Neuronal stem cell (in vitro differentiated cells): Measurements from ENCODE around the gene GPSM1.
A peak's percentile ranks its signal among the peaks of the same experiment; 100 is the strongest.

ENCODE experiments used
- DNase-seq: peaks from one replicate; pipeline ENCODE4 v3.0.0-alpha.2; 2013; ENCODE audit warnings: low spot score
- H2AFZ ChIP-seq: one replicate; pipeline ENCODE4 v1.6.1; 2013; ENCODE audit warnings: mild to moderate bottlenecking, low read length, inconsistent platforms
- H2AK5ac ChIP-seq: 2 replicates; pipeline ENCODE4 v1.6.1; 2013; ENCODE audit warnings: low read depth, mild to moderate bottlenecking, inconsistent platforms, low read length, moderate library complexity, mixed read lengths
- H2BK120ac ChIP-seq: 2 replicates; pipeline ENCODE4 v1.6.1; 2013; ENCODE audit warnings: low read depth, mild to moderate bottlenecking, inconsistent platforms, low read length, moderate library complexity, mixed read lengths
- H2BK12ac ChIP-seq: one replicate; pipeline ENCODE4 v1.6.1; 2013; ENCODE audit warnings: low read length, inconsistent platforms
- H2BK15ac ChIP-seq: 2 replicates; pipeline ENCODE4 v1.6.1; 2013; ENCODE audit warnings: mild to moderate bottlenecking, low read length, inconsistent platforms, mixed read lengths
- H2BK5ac ChIP-seq: one replicate; pipeline ENCODE4 v1.6.1; 2013; ENCODE audit warnings: inconsistent platforms, mild to moderate bottlenecking, low read length, moderate library complexity
- H3K14ac ChIP-seq: one replicate; pipeline ENCODE4 v1.6.1; 2013; ENCODE audit warnings: low read length, inconsistent platforms
- H3K18ac ChIP-seq: 2 replicates; pipeline ENCODE4 v1.6.1; 2013; ENCODE audit warnings: low read length, inconsistent platforms
- H3K23ac ChIP-seq: 2 replicates; pipeline ENCODE4 v1.6.1; 2013; ENCODE audit warnings: low read depth, mild to moderate bottlenecking, mixed read lengths, low read length, inconsistent platforms; ENCODE audit not compliant: poor library complexity
- H3K27ac ChIP-seq: replicated peaks from 3 replicates; pipeline ENCODE4 v1.5.1; 2013; ENCODE audit warnings: low read length, inconsistent platforms
- H3K27me3 ChIP-seq, 3 experiments: 2 replicates each; pipeline ENCODE4 v1.6.1; 2013; ENCODE audit warnings: low read length in 3 of 3, mild to moderate bottlenecking in 2 of 3, inconsistent platforms in 1 of 3, low read depth in 1 of 3, mixed read lengths in 1 of 3, moderate library complexity in 1 of 3; ENCODE audit not compliant: control insufficient read depth in 3 of 3, insufficient read depth in 3 of 3
- H3K36me3 ChIP-seq, 2 donors: replicated peaks in 1 of 2; 2 replicates each; pipeline ENCODE4 v1.6.1; 2013; ENCODE audit warnings: low read length in 2 of 2; ENCODE audit not compliant: control insufficient read depth in 2 of 2, insufficient read depth in 2 of 2
- H3K4ac ChIP-seq: 2 replicates; pipeline ENCODE4 v1.6.1; 2013; ENCODE audit warnings: inconsistent platforms, mild to moderate bottlenecking, low read length, moderate library complexity
- H3K4me1 ChIP-seq, 2 donors: 1 replicate in 1 of 2; 2 replicates in 1 of 2; pipeline ENCODE4 v1.6.1; 2013; ENCODE audit warnings: low read length in 2 of 2, low read depth in 1 of 2; ENCODE audit not compliant: control insufficient read depth in 2 of 2, insufficient read depth in 1 of 2
- H3K4me2 ChIP-seq: one replicate; pipeline ENCODE4 v1.6.1; 2013; ENCODE audit warnings: mild to moderate bottlenecking, low read length, inconsistent platforms; ENCODE audit not compliant: insufficient read depth, poor library complexity, severe bottlenecking
- H3K4me3 ChIP-seq, 2 donors: 2 replicates each; pipeline ENCODE4 v1.5.1; 2013; ENCODE audit warnings: low read length in 2 of 2, mild to moderate bottlenecking in 2 of 2, inconsistent platforms in 1 of 2, moderate library complexity in 1 of 2
- H3K79me1 ChIP-seq: one replicate; pipeline ENCODE4 v1.6.1; 2013; ENCODE audit warnings: low read depth, mild to moderate bottlenecking, inconsistent platforms, low read length, moderate library complexity
- H3K9ac ChIP-seq: one replicate; pipeline ENCODE4 v1.6.1; 2013; ENCODE audit warnings: mild to moderate bottlenecking, low read depth, low read length, inconsistent platforms; ENCODE audit not compliant: poor library complexity
- H3K9me3 ChIP-seq, 2 donors: replicated peaks in 1 of 2; 2 replicates each; pipeline versions ENCODE3 to v1.6.1; 2013; ENCODE audit warnings: low read length in 2 of 2, mild to moderate bottlenecking in 2 of 2, inconsistent platforms in 1 of 2, low read depth in 1 of 2, mixed read lengths in 1 of 2, moderate library complexity in 1 of 2; ENCODE audit not compliant: control insufficient read depth in 2 of 2, insufficient read depth in 1 of 2
- H4K8ac ChIP-seq: one replicate; pipeline ENCODE4 v1.6.1; 2013; ENCODE audit warnings: low read depth, mild to moderate bottlenecking, inconsistent platforms, low read length, moderate library complexity
- H4K91ac ChIP-seq: one replicate; pipeline ENCODE4 v1.6.1; 2013; ENCODE audit warnings: low read length, low read depth, mild to moderate bottlenecking, inconsistent platforms; ENCODE audit not compliant: poor library complexity
- WGBS, 2 donors: extraction: QIAGEN DNeasy Blood & Tissue Kit; methylation state at CpG; one replicate each; pipeline ENCODE4 v1.1.7; 2013; ENCODE audit warnings: missing lambda C conversion rate in 2 of 2, mixed read lengths in 1 of 2; ENCODE audit not compliant: insufficient read length in 2 of 2, insufficient replicate concordance in 1 of 2; ENCODE audit errors: extremely low coverage in 2 of 2; 5-methylcytosine and 5-hydroxymethylcytosine counted together

GPSM1 gene

GRCh38 chr9:136299116-136299515, 28.2 kb upstream of the GPSM1 start:
- Histone ChIP-seq H3K18ac (no peak overlapping the region), H3K4me2 (peak overlapping the region; percentile 11), H2BK5ac (peak overlapping the region; percentile 39), H3K27ac (no peak overlapping the region), H3K4me1 (peaks cover 0 to 21% of the 10 kb centered on the region in 2 donors), H3K27me3 (peaks cover 0 to 20% (median 0%) of the 10 kb centered on the region in 3 experiments), H3K23ac (peak overlapping the region; percentile 43), H3K4me3 (no peak overlapping the region), H3K9me3 (peaks cover 0 to 3% of the 10 kb centered on the region in 2 donors), H2AK5ac (peak overlapping the region; percentile 83), H3K79me1 (no peaks in the 10 kb centered on the region), H4K91ac (no peak overlapping the region), H3K9ac (no peak overlapping the region), H3K4ac (no peak overlapping the region), H3K14ac (no peak overlapping the region), H2BK12ac (no peak overlapping the region), H2AFZ (no peak overlapping the region), H2BK120ac (no peak overlapping the region), H4K8ac (no peak overlapping the region), H2BK15ac (peak overlapping the region; percentile 49), H3K36me3 (no peaks in the 10 kb centered on the region)
- WGBS, 2 donors = no CpG with 5 or more reads among the region's 18 CpGs
- no peak for DNase-seq

DNA sequence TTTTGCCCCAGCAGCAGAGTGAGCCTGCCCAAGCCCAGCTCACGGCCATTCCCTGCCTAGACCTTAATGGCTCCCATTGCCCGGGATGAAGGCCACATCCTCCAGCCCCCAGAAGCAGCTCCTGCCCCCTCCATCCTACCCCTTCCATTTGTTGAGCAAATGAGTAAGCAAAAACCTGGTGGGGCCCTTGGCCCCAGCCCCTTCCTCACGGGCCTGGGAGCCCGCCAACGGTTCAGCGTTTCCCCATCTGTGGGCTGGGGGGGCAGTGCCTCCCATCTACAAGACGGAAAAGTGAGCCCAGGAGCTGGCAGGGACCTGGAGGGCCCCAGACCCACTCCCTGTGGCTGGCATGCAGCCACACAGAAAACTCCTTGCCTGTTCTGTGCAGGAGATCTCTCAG, 27.8 kb upstream of the GPSM1 start:
- Histone ChIP-seq H3K14ac (no peak overlapping the region), H2BK15ac (peak overlapping the region; percentile 49), H3K36me3 (no peaks in the 10 kb centered on the region), H3K18ac (no peak overlapping the region), H2BK120ac (no peak overlapping the region), H3K27ac (no peak overlapping the region), H2AFZ (no peak overlapping the region), H2AK5ac (peak overlapping the region; percentile 83), H3K4me1 (peaks cover 0 to 25% of the 10 kb centered on the region in 2 donors), H2BK12ac (no peak overlapping the region), H3K4ac (no peak overlapping the region), H4K91ac (no peak overlapping the region), H3K27me3 (peaks cover 0 to 20% (median 0%) of the 10 kb centered on the region in 3 experiments), H2BK5ac (peak overlapping the region; percentile 39), H3K9me3 (peaks cover 0 to 2% of the 10 kb centered on the region in 2 donors), H3K79me1 (no peaks in the 10 kb centered on the region), H3K9ac (no peak overlapping the region), H3K23ac (no peak overlapping the region), H4K8ac (no peak overlapping the region), H3K4me3 (no peak overlapping the region), H3K4me2 (no peak overlapping the region)
- DNase-seq = no peak
- no CpG with 5 or more reads among the region's 7 CpGs for WGBS, 2 donors

DNA sequence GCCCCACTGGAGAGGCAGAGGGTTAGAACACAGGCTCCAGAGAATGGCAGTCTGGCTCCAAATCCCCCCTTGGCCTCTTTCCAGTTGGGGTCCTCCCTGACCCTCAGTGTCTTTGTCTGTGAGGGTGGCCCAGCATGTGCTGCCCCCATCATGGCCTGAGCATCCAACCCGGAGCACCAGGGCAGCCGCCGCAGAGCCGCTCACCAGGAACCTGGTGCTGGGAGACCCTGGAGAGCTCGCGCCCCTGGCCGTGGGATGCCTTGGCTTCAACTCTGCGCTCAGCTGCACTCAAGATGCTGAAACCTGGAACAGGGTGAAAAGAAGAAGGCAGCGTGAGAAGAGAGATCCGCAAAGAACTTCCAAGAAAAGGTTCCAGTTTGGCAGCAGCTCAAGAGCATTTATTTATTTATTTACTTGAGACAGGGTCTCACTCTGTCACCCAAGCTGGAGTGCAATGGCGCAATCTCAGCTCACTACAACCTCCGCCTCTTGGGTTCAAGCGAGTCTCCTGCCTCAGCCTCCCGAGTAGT, 27.3 kb upstream of the GPSM1 start:
- Histone ChIP-seq H3K9ac (no peak overlapping the region), H3K4ac (no peak overlapping the region), H2AFZ (no peak overlapping the region), H3K79me1 (no peaks in the 10 kb centered on the region), H3K27ac (no peak overlapping the region), H3K18ac (peak overlapping the region; percentile 64), H2BK5ac (no peak overlapping the region), H3K4me2 (no peak overlapping the region), H2BK12ac (no peak overlapping the region), H3K4me3 (no peak overlapping the region), H2BK120ac (no peak overlapping the region), H2BK15ac (peak overlapping the region; percentile 49), H3K4me1 (peaks cover 0 to 25% of the 10 kb centered on the region in 2 donors), H3K36me3 (no peaks in the 10 kb centered on the region), H3K27me3 (peaks cover 0 to 24% (median 0%) of the 10 kb centered on the region in 3 experiments), H3K23ac (no peak overlapping the region), H3K14ac (no peak overlapping the region), H2AK5ac (no peak overlapping the region), H3K9me3 (peaks cover 0 to 2% of the 10 kb centered on the region in 2 donors), H4K91ac (no peak overlapping the region), H4K8ac (no peak overlapping the region)
- no CpG with 5 or more reads among the region's 14 CpGs for WGBS, 2 donors
- DNase-seq = no peak

DNA sequence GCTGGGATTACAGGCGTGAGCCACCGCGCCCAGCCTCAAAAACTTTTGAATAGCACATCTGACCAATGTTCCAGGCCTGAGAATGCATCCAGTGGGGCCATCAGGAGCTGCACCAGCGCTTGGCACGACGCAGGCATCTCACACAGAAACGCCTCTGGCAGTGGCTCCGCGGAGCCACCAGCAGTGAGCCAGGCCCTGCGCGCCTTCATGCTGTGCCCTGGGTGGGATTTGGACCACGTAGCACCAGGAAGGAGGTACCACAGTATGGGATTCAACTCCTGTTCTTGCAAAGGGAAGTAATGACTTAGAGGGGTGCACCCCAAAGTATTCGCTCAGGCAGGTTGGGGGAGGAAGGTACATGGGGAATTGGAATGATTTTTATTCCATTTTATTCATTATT, 26.5 kb upstream of the GPSM1 start:
- no peak overlapping the region for H4K91ac ChIP-seq
- no peak for DNase-seq
- H3K23ac ChIP-seq = no peak overlapping the region
- H2AFZ ChIP-seq = no peak overlapping the region
- peaks cover 0 to 25% (median 0%) of the 10 kb centered on the region in 3 experiments for H3K27me3 ChIP-seq
- H3K18ac ChIP-seq = no peak overlapping the region
- no peak overlapping the region for H4K8ac ChIP-seq
- no peak overlapping the region for H2AK5ac ChIP-seq
- H3K4me3 ChIP-seq = no peak overlapping the region
- no peak overlapping the region for H3K27ac ChIP-seq
- H2BK12ac ChIP-seq = no peak overlapping the region
- no peaks in the 10 kb centered on the region for H3K79me1 ChIP-seq
- H3K4ac ChIP-seq = no peak overlapping the region
- no peak overlapping the region for H2BK15ac ChIP-seq
- no peak overlapping the region for H3K14ac ChIP-seq
- no peak overlapping the region for H2BK120ac ChIP-seq
- H3K9ac ChIP-seq = no peak overlapping the region
- no peaks in the 10 kb centered on the region for H3K36me3 ChIP-seq
- H3K4me2 ChIP-seq = no peak overlapping the region
- peaks cover 0 to 21% of the 10 kb centered on the region in 2 donors for H3K4me1 ChIP-seq
- peaks cover 0 to 2% of the 10 kb centered on the region in 2 donors for H3K9me3 ChIP-seq
- no peak overlapping the region for H2BK5ac ChIP-seq
- WGBS, 2 donors = no CpG with 5 or more reads among the region's 13 CpGs
